Prostate gland (tissue), 2 donors: Measurements from ENCODE around the gene FFAR3. TPM values are rescaled to one million over a fixed set of nuclear protein-coding genes. Genes with fewer than 3 reads are reported as not detected.

ENCODE experiments used
- DNase-seq: peaks from one replicate; pipeline ENCODE4 v3.0.0-alpha.2; 2019; ENCODE audit warnings: low spot score
- H3K27ac ChIP-seq, 2 donors: fragments of 200-600 bp; sonication (generic); 2 replicates each; pipeline ENCODE4 v1.5.1; 2017 to 2019
- H3K27me3 ChIP-seq: fragments of 200-600 bp; sonication (generic); replicated peaks from 2 replicates; pipeline ENCODE4 v1.5.1; 2019; ENCODE audit not compliant: insufficient read depth
- H3K36me3 ChIP-seq, 2 donors: fragments of 200-600 bp; sonication (generic); 1 replicate in 1 of 2; 2 replicates in 1 of 2; pipeline versions ENCODE4 v1.5.1 to v1.8.1; 2017 to 2019
- H3K4me1 ChIP-seq: fragments of 200-600 bp; sonication (generic); replicated peaks from 2 replicates; pipeline ENCODE4 v1.5.1; 2019
- H3K4me3 ChIP-seq, 2 donors: fragments of 200-600 bp; sonication (generic); 2 replicates each; pipeline ENCODE4 v1.5.1; 2017 to 2019
- H3K9me3 ChIP-seq: fragments of 200-600 bp; sonication (generic); 2 replicates; pipeline ENCODE4 v1.5.1; 2017
- POLR2A ChIP-seq: fragments of 450-650 bp; IDR thresholded peaks from one replicate; pipeline ENCODE4 v1.6.1; 2016; ENCODE audit warnings: antibody characterized with exemption, mild to moderate bottlenecking
- POLR2AphosphoS5 ChIP-seq: sonication (generic); formaldehyde crosslinking; IDR thresholded peaks from one replicate; pipeline ENCODE4 v1.6.1; 2017; ENCODE audit warnings: antibody characterized with exemption
- WGBS: methylation state at CpG from one replicate; pipeline ENCODE4 v1.1.5; 2018; 5-methylcytosine and 5-hydroxymethylcytosine counted together
- intact Hi-C: fragments of 100-400 bp; cut with DNase I; formaldehyde crosslinking; loops from one replicate; pipeline ENCODE4 v1.14.2; 2022
- total RNA-seq, 2 donors: library from RNA; depleted of rRNA; stranded (reverse); fragments of >200 nt; gene quantifications; one replicate each; pipeline ENCODE4 v1.1.0, GENCODE V29; 2016
- TF ChIP-seq, protein P1 (sequence below), 4 experiments: fragments of 200-600 bp in 2 of 4; fragments of 450-650 bp in 2 of 4; sonication (generic) in 2 of 4; IDR thresholded peaks; 1 replicate in 3 of 4; 2 replicates in 1 of 4; pipeline ENCODE4 v1.5.1; 2016 to 2019; ENCODE audit warnings: antibody characterized with exemption in 4 of 4, mild to moderate bottlenecking in 2 of 4, moderate library complexity in 2 of 4

Gene FFAR3
- total RNA-seq, 2 donors from 2014 or later = 1.6 TPM; not detected in 1

DNA sequence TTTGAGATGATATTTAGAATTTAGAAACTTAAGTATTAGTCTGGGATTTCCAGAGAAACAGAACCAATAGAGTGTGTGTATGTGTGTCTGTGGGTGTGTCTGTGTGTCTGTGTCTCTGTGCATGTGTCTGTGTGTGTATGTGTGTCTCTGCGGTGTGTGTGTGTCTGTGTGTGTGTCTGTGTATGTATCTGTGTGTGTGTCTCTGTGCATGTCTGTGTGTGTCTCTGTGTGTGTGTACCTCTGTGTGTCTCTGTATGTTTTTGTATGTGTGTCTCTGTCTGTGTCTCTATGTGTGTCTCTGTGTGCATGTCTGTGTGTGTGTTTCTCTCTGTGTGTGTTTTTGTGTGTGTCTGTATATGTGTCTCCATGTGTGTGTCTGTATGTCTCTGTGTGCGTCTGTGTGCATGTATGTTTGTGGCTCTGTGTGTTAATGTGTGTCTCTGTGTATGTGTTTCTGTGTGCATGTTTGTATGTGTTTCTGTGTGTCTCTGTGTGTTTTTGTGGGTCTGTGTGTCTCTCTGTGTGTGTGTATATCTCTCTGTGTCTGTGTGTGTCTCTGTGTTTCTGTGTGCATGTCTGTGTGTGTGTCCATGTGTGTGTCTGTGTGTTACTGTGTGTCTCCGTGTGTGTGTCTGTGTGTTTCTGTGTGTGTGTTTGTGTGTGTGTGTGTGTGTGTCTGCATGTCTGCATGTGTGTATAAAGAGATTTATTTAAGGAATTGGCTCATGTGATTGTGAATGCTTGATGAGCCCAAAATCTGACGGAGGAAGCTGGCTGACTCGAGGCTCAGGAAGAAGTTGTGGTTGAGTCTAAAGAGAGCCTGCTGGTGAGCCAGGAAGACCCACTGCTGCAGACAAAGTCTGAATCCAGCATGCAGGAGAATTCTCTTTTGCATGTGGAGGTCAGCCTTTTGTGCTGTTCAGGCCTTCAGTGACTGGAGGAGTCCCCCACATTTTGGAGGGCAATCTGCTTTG lies 34.8 kb downstream of the FFAR3 start:
- H3K27ac ChIP-seq = no peak overlapping the region
- H3K36me3 ChIP-seq = no peaks in the 10 kb centered on the region
- no peak overlapping the region for H3K4me3 ChIP-seq
- intact Hi-C loops = no loop called here
- TF ChIP-seq POLR2AphosphoS5 (no peak), POLR2A (no peak)
- no peaks in the 10 kb centered on the region for H3K27me3 ChIP-seq
- peaks cover 9% of the 10 kb centered on the region for H3K4me1 ChIP-seq
- H3K9me3 ChIP-seq = no peaks in the 10 kb centered on the region
- DNase-seq = no peak
- WGBS = 83% methylated on average over 5 of the region's 5 CpGs

DNA sequence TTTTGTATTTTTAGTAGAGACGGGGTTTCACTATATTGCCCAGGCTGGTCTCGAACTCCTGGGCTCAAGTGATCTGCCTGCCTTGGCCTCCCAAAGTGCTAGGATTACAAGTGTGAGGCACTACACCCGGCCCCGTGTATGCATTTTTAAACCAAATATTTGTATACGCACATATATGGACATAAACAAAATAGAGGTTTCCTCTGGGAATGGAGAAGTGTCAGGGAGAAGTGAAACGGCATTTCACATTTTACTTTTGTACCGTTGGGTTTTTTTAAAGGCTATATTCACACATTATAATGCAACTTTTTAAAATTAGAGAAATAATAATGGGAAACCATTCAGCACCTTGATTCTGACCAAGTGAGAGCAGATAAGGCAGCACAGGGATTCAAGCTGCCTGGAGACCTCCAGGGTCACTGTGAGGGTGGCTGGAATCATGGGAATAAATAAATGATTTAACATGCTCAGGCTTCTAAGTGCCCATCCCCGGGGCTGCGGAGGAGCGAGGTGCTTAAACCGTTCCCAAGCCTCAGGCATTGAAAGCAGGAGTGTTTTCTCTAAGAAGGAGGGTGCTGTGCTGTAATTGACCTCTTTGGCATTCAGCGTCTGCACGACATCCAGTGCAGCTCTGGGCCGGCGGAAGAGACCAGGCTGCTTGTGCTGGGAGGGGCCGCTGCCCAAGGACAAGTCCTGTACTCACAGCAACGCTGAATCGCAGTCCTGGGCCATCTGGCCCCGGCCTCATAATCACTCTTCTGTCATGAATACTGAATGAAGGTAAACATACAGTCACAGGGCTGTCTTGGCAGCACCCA lies 37.3 kb downstream of the FFAR3 start:
- no peaks in the 10 kb centered on the region for H3K4me1 ChIP-seq
- H3K27ac ChIP-seq = peak overlapping the region in 1 of 2 donors; percentile 30
- peak; percentile 58 for DNase-seq
- no peaks in the 10 kb centered on the region for H3K9me3 ChIP-seq
- H3K36me3 ChIP-seq = no peaks in the 10 kb centered on the region
- H3K27me3 ChIP-seq = no peaks in the 10 kb centered on the region
- TF ChIP-seq, protein P1, sequence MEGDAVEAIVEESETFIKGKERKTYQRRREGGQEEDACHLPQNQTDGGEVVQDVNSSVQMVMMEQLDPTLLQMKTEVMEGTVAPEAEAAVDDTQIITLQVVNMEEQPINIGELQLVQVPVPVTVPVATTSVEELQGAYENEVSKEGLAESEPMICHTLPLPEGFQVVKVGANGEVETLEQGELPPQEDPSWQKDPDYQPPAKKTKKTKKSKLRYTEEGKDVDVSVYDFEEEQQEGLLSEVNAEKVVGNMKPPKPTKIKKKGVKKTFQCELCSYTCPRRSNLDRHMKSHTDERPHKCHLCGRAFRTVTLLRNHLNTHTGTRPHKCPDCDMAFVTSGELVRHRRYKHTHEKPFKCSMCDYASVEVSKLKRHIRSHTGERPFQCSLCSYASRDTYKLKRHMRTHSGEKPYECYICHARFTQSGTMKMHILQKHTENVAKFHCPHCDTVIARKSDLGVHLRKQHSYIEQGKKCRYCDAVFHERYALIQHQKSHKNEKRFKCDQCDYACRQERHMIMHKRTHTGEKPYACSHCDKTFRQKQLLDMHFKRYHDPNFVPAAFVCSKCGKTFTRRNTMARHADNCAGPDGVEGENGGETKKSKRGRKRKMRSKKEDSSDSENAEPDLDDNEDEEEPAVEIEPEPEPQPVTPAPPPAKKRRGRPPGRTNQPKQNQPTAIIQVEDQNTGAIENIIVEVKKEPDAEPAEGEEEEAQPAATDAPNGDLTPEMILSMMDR (IDR thresholded peaks at IDR 0.05) = no peak
- TF ChIP-seq POLR2AphosphoS5 (peak; percentile 63), POLR2A (no peak)
- intact Hi-C loops = no loop called here
- no peak overlapping the region for H3K4me3 ChIP-seq
- 37% methylated on average over 19 of the region's 19 CpGs for WGBS

DNA sequence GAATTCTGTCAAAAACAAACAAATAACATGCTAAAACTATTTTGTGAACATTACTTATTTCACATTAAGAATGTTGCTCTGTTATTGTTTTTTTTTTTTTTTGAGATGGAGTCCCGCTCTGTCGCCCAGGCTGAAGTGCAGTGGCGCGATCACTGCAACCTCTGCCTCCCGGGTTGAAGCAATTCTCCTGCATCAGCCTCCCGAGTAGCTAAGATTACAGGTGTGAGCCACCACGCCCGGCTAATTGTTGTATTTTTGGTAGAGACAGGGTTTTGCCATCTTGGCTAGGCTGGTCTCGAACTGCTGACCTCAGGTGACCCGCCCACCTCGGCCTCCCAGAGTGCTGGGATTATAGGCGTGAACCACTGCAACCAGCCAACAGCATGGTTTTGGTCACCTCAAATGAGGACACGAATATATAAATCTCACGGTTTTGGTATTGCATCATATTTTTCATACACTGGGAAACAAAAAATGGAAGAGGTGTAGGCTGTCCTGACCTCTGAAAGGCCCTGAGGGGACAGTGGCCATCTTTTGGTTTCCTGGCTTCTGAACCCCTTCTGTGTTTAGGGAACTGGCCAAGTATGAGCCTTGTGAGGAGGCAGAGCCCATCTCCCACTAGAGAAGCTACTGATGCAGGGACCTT lies 38.1 kb downstream of the FFAR3 start:
- Histone ChIP-seq H3K27ac (peak overlapping the region in 1 of 2 donors; percentile 30), H3K27me3 (no peaks in the 10 kb centered on the region), H3K4me1 (no peaks in the 10 kb centered on the region), H3K36me3 (no peaks in the 10 kb centered on the region), H3K4me3 (no peak overlapping the region), H3K9me3 (no peaks in the 10 kb centered on the region)
- no peak for TF ChIP-seq POLR2A
- TF ChIP-seq POLR2AphosphoS5 = no peak
- TF ChIP-seq, protein P1 (IDR thresholded peaks at IDR 0.05) = no peak
- 94% methylated on average over 14 of the region's 14 CpGs for WGBS
- no peak for DNase-seq
- intact Hi-C loops = no loop called here

DNA sequence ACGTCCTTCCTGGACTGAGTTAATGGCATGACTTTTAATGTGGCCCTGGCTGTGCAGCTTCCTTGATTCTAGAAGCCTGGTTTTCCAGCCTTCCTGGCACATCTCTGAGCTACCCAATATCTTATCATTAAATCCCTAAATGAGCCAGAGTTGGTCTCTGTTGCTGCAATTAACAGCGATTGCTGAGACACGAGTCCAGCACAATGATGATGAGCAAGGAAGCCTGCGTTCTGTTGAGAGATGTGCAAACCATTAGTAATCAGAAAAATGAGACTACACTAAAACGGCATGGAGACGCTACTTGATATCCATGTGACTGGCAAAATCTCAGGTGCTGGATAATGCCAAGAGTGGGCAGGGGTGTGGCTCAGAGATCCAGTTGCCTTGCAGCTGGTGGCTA lies 38.8 kb downstream of the FFAR3 start:
- no peak for DNase-seq
- Histone ChIP-seq H3K4me3 (no peak overlapping the region), H3K27ac (no peak overlapping the region), H3K9me3 (no peaks in the 10 kb centered on the region), H3K4me1 (no peaks in the 10 kb centered on the region), H3K36me3 (no peaks in the 10 kb centered on the region), H3K27me3 (no peaks in the 10 kb centered on the region)
- intact Hi-C loops = no loop called here
- TF ChIP-seq POLR2AphosphoS5 = no peak
- TF ChIP-seq, protein P1 (IDR thresholded peaks at IDR 0.05) = no peak
- TF ChIP-seq POLR2A = no peak
- 80% methylated on average over 6 of the region's 6 CpGs for WGBS

DNA sequence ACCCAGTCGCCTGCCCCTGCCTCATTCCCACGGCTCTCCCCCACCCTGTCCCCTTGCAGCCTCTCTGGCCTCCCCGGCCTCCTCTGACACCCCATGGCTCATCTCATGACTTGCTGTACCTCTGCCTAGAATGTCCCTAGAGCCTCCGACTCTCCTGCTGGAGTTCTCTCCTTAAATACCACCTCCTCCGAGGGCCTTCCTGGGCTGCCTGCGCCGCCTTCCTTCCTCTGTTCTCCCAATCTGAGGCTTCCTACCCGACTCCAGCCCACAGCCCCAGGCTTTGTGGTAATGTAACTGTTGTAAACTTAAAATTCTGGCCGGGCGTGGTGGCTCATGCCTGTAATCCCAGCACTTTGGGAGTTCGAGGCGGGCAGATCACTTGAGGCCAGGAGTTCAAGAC lies 40.3 kb downstream of the FFAR3 start:
- H3K9me3 ChIP-seq = no peaks in the 10 kb centered on the region
- H3K4me1 ChIP-seq = no peaks in the 10 kb centered on the region
- DNase-seq = no peak
- H3K27me3 ChIP-seq = no peaks in the 10 kb centered on the region
- H3K4me3 ChIP-seq = no peak overlapping the region
- WGBS = 88% methylated on average over 12 of the region's 12 CpGs
- intact Hi-C loops = no loop called here
- TF ChIP-seq POLR2A (no peak), POLR2AphosphoS5 (no peak)
- TF ChIP-seq, protein P1 (IDR thresholded peaks at IDR 0.05) = no peak
- no peaks in the 10 kb centered on the region for H3K36me3 ChIP-seq
- H3K27ac ChIP-seq = no peak overlapping the region
